ENCODE results near the gene NPY1R.

The NPY1R gene

GRCh38 chr4:163353054-163353453 is 20.7 kb upstream of the NPY1R start:
- TF ChIP-seq CTCF (IDR thresholded peaks at IDR 0.05; ENCODE audit: low read depth, low read length) = no peak
- no peak for DNase-seq (ENCODE audit: low read depth, low spot score)
- no peak overlapping the region for H3K4me3 ChIP-seq (ENCODE audit: low read depth, low read length)
- in situ Hi-C loops (cut with HindIII; ENCODE audit: low sequenced_read_pairs) = no loop called here

GRCh38 chr4:163350672-163351071 is 18.3 kb upstream of the NPY1R start:
- in situ Hi-C loops (cut with HindIII; ENCODE audit: low sequenced_read_pairs) = no loop called here
- TF ChIP-seq CTCF (IDR thresholded peaks at IDR 0.05; ENCODE audit: low read depth, low read length) = no peak
- H3K4me3 ChIP-seq (ENCODE audit: low read depth, low read length) = no peak overlapping the region
- peak; percentile 17 for DNase-seq (ENCODE audit: low read depth, low spot score)

GRCh38 chr4:163344147-163345125 is 12.0 kb upstream of the NPY1R start:
- H3K4me3 ChIP-seq (ENCODE audit: low read depth, low read length) = peak overlapping the region; percentile 38
- in situ Hi-C loops (cut with HindIII; ENCODE audit: low sequenced_read_pairs) = no loop called here
- TF ChIP-seq CTCF (IDR thresholded peaks at IDR 0.05; ENCODE audit: low read depth, low read length) = no peak
- peak; percentile 10 for DNase-seq (ENCODE audit: low read depth, low spot score)

- in situ Hi-C loops (cut with HindIII; ENCODE audit: low sequenced_read_pairs) = no loop called here
Measured at GRCh38 chr4:163343604-163344146, 11.3 kb upstream of the NPY1R start, which contains the start of gene NPY5R. Gene NPY5R (plus strand): TSS chr4:163343892. CDS start chr4:163350274, 6,382 bp downstream.

GRCh38 chr4:163335384-163335783 is 3.0 kb upstream of the NPY1R start:
- in situ Hi-C loops (cut with HindIII; ENCODE audit: low sequenced_read_pairs) = no loop called here
- no peak overlapping the region for H3K4me3 ChIP-seq (ENCODE audit: low read depth, low read length)
- TF ChIP-seq CTCF (IDR thresholded peaks at IDR 0.05; ENCODE audit: low read depth, low read length) = no peak
- no peak for DNase-seq (ENCODE audit: low read depth, low spot score)

More at GRCh38 chr4:163343604-163344146, 11.3 kb upstream of the NPY1R start, which contains the start of gene NPY5R:
- no peak for DNase-seq (ENCODE audit: low read depth, low spot score)
- no peak for TF ChIP-seq CTCF (IDR thresholded peaks at IDR 0.05; ENCODE audit: low read depth, low read length)
- H3K4me3 ChIP-seq (ENCODE audit: low read depth, low read length) = peak within 1 kb of the TSS; percentile 38

GRCh38 chr4:163331629-163332376 is 593 bp downstream of the NPY1R start:
- peak overlapping the region; percentile 44 for H3K4me3 ChIP-seq (ENCODE audit: low read depth, low read length)
- DNase-seq (ENCODE audit: low read depth, low spot score) = peak; percentile 32
- TF ChIP-seq CTCF (IDR thresholded peaks at IDR 0.05; ENCODE audit: low read depth, low read length) = peak; percentile 11
- in situ Hi-C loops (cut with HindIII; ENCODE audit: low sequenced_read_pairs) = no loop called here

Data from astrocyte of the spinal cord (primary cell).